RPMI7951 (cell line): ENCODE data around the gene LSR. TPM values are rescaled to one million over a fixed set of nuclear protein-coding genes. Genes with fewer than 3 reads are reported as not detected.
"Not testable (repeated sequence)": the region's sequence is repeated elsewhere in the genome, so short reads cannot be mapped to it uniquely, and the experiment has no call there.

Experiments
- DNase-seq: peaks from one replicate; pipeline ENCODE4 v3.0.0-alpha.2; 2012; ENCODE audit warnings: low read depth
- total RNA-seq: library from RNA; depleted of rRNA; stranded (reverse); fragments of >200 nt; shearing (Covaris generic); gene quantifications from 2 replicates; pipeline ENCODE4 v1.2.3, GENCODE V29; 2014

LSR gene
- total RNA-seq, 1 experiment from 2014 or later, result 1.8 TPM

DNA sequence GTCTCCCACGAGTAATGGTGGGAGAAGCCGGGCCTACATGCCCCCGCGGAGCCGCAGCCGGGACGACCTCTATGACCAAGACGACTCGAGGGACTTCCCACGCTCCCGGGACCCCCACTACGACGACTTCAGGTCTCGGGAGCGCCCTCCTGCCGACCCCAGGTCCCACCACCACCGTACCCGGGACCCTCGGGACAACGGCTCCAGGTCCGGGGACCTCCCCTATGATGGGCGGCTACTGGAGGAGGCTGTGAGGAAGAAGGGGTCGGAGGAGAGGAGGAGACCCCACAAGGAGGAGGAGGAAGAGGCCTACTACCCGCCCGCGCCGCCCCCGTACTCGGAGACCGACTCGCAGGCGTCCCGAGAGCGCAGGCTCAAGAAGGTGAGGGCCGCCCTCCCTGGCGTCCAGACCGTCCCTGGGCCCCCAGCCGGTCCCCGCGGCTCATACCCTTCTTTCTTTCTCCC lies 18.6 kb downstream of the LSR start:
- peak; percentile 34 for DNase-seq

DNA sequence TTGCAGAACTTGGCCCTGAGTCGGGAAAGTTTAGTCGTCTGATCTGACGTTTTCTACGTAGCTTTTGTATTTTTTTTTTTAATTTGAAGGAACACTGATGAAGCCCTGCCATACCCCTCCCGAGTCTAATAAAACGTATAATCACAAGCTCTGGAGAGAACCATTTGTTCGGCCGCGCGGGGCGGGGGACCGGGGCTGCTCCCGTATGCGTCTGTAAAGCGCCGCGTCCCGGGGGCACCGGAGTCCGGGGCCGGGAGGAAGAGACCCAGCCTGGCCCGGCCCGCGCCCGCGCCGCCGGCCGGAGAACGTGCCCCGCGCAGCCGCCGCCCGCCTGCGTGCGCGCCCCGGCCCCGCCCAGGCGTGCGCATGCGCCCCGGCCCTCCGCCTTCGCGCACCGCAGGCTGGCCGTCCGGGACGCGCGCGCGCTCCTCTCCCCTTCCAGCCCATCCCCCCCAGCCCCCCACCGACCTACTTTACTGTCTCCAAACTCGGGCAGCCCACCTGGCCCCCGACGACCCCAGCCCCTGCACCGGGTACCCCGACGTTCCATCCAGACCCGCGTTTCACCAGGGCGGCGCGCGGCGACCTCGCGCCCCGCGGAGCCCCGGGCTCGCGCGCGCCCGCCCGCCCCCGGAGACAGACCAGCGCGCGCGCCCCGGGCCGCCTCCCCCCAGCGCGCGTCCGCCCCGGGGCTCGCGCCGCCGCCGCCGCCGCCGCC lies 19.2 kb downstream of the LSR start:
- peak; percentile 75 for DNase-seq

GRCh38 chr19:35268536-35269437 lies 20.0 kb downstream of the LSR start, which contains the start of gene USF2:
Gene USF2, plus strand, starts transcription at chr19:35268962. Its CDS starts 140 bp downstream, at chr19:35269102.
- peak; percentile 75 for DNase-seq

DNA sequence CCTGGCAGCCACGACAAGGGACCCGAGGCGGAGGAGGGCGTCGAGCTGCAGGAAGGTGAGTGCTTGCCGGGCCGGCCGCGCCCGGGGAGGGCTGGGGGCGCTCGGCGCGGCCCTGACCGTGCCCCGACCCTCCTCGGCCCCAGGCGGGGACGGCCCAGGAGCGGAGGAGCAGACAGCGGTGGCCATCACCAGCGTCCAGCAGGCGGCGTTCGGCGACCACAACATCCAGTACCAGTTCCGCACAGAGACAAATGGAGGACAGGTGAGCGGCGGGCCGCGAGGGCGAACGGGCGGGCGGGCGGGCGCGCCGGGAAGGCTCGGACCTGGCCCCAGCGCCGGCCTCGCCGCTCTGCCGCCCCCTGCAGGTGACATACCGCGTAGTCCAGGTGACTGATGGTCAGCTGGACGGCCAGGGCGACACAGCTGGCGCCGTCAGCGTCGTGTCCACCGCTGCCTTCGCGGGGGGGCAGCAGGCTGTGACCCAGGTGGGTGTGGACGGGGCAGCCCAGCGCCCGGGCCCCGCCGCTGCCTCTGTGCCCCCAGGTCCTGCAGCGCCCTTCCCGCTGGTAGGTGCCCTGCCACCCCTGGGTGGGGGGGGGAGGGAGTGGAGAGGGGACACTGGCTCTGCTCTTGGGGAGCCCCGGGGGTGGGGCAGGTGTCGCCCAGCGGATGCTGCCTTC lies 20.8 kb downstream of the LSR start:
- peak; percentile 74 for DNase-seq

DNA sequence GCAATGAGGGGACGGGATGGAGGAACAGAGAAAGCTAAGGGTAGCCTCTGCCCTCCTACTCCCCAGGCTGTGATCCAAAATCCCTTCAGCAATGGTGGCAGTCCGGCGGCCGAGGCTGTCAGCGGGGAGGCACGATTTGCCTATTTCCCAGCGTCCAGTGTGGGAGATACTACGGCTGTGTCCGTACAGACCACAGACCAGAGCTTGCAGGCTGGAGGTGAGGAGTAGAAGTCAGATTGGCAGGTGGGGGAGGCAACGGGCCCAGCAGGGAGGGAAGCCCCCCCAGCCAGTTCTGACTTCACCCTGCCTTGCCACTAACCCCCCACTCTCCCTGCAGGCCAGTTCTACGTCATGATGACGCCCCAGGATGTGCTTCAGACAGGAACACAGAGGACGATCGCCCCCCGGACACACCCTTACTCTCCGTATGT lies 21.6 kb downstream of the LSR start:
- DNase-seq, result no peak

- DNase-seq, result no peak
Measured at GRCh38 chr19:35271546-35271945, 22.7 kb downstream of the LSR start.

- no peak for DNase-seq
Measured at GRCh38 chr19:35272122-35272719, 23.4 kb downstream of the LSR start.

DNA sequence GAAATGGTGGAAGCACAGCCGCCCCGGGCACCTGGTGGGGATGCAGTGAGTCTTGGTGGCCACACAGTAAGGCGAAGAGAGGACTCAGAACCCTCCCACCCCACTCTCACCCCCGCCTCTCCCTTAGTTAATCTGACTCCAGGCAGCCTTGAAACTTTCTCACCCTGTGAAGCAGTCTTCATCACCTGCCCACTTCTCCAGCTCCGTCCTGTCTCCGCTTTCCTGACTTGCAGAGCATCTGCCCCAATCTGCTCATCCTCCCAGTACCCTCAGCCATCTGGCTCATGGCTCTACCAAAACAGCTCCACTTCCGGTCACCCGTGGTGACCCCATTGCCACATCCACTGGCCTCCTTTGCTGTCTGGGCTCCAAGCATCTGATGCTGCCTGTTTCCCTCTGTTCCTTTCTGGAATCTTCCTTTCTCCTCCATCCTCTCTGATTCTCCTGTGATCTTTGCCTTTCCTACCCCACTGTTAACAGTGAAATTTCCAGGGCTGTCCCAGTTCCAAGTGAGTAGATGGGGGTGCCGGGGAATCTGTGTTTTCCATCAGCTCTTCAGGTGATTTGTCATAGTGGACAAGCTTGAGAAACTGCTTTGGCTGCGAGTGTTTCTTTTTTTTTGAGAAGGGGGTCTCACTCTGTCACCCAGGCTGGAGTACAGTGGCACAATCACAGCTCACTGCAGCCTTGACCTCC lies 24.3 kb downstream of the LSR start:
- no peak for DNase-seq

- no peak for DNase-seq
Measured at GRCh38 chr19:35273686-35274259, 25.0 kb downstream of the LSR start.

GRCh38 chr19:35274323-35274722 lies 25.5 kb downstream of the LSR start:
- no peak for DNase-seq

GRCh38 chr19:35276706-35277281 lies 28.0 kb downstream of the LSR start:
- DNase-seq, result no peak

DNA sequence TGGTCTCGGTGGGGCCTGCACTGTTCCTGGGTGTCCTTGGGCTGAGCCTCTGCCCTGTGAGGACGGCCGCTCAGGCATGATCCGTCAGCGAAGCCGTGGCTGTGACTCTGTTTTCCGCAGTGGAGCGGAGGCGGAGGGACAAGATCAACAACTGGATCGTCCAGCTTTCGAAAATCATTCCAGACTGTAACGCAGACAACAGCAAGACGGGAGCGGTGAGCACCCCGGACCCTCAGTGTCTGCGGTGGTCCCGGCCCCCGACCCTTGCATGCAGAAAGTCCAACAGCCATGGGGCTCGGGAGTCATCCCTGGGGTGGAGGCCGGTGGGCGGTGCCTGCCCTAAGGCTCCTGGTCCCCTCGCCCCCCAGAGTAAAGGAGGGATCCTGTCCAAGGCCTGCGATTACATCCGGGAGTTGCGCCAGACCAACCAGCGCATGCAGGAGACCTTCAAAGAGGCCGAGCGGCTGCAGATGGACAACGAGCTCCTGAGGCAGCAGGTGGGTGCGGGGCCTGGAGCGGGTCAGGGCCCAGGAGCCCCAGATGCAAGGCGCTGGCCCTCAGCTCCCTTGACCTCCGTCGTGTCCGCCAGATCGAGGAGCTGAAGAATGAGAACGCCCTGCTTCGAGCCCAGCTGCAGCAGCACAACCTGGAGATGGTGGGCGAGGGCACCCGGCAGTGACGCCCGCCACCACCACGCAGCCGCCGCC lies 29.9 kb downstream of the LSR start:
- DNase-seq, result no peak

GRCh38 chr19:35279374-35279773 lies 30.6 kb downstream of the LSR start:
- DNase-seq, result no peak

- no peak for DNase-seq
Measured at GRCh38 chr19:35279985-35280821, 31.4 kb downstream of the LSR start.

DNA sequence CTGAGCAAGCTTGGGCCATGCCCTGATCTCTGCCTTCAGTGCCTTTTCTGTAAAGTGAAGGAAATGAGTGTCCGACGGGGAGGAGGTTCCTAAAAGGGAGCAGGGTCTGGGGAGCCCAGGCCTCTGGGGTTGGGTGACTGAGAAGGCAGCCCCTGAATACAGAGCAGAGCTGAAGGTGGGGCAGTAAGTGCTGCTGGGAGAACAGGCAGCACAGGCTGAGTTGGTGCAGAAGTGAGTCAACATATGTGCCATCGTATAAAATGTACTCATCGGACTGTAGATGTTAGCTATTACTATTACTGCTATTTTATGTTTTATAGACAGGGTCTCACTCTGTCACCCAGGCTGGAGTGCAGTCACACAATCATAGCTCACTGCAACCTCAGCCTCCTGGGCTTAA lies 32.5 kb downstream of the LSR start:
- no peak for DNase-seq

- no peak for DNase-seq
Measured at GRCh38 chr19:35284153-35285094, 35.6 kb downstream of the LSR start.

DNA sequence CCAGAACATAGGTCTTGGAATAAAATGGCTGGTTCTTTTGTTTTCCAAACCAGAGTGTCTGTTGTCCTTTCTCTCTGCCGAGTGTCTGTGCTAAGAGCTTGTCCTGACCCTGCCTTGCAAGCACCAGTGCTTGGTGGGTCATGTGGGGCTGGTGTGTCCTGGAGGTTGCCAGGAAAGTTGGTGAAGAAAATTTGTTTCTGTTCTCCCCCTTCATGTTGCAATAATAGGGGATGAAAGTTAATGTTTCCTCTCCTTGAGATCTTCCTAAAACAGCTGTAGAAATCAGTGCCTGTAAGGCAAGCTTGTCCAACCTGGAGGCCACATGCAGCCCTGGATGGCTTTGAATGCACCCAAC lies 36.3 kb downstream of the LSR start:
- DNase-seq, result no peak

DNA sequence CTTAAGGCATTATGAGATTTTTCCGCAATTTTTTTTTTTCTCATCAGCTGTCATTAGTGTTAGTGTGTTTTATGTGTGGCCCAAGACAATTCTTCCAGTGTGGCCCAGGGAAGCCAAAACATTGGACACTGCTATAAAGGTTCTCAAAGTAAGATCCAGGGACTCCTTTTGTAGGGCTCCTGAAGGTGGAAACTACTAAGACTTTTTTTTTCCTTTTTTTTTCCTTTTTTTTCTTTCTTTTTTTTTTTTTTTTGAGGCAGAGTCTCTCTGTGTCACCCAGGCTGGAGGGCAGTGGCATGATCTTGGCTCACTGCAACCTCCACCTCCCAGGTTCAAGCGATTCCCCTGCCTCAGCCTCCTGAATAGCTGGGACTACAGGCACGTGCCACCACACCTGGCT lies 36.7 kb downstream of the LSR start:
- not testable (repeated sequence) for DNase-seq
